H9 (cell line): Measurements from ENCODE around the gene PLOD1. TPM values are rescaled to one million over a fixed set of nuclear protein-coding genes. Genes with fewer than 3 reads are reported as not detected.

ENCODE experiments used
- DNase-seq: peaks from one replicate; pipeline ENCODE4 v3.0.0-alpha.2; 2017
- H2AFZ ChIP-seq: one replicate; pipeline ENCODE4 v1.6.1; 2013; ENCODE audit warnings: mild to moderate bottlenecking, low read length, control low read depth, moderate library complexity
- H2AK5ac ChIP-seq: 2 replicates; pipeline ENCODE4 v1.6.1; 2013; ENCODE audit warnings: low read length, control low read depth, mixed read lengths; ENCODE audit not compliant: insufficient read length
- H2BK120ac ChIP-seq: one replicate; pipeline ENCODE4 v1.6.1; 2013; ENCODE audit warnings: low read depth, mild to moderate bottlenecking, low read length, control low read depth, inconsistent platforms; ENCODE audit not compliant: poor library complexity, severe bottlenecking
- H2BK12ac ChIP-seq: 2 replicates; pipeline ENCODE4 v1.6.1; 2013; ENCODE audit warnings: low read length, control low read depth, mixed read lengths, low read depth; ENCODE audit not compliant: insufficient read length
- H2BK15ac ChIP-seq: 2 replicates; pipeline ENCODE4 v1.6.1; 2013; ENCODE audit warnings: low read depth, low read length, control low read depth
- H2BK20ac ChIP-seq: one replicate; pipeline ENCODE4 v1.6.1; 2013; ENCODE audit warnings: low read depth, mild to moderate bottlenecking, low read length, control low read depth, inconsistent platforms; ENCODE audit not compliant: poor library complexity, severe bottlenecking
- H2BK5ac ChIP-seq: 2 replicates; pipeline ENCODE4 v1.6.1; 2013; ENCODE audit warnings: low read length, control low read depth, mixed read lengths; ENCODE audit not compliant: insufficient read length
- H3K14ac ChIP-seq: 2 replicates; pipeline ENCODE4 v1.6.1; 2013; ENCODE audit warnings: low read length, control low read depth; ENCODE audit not compliant: insufficient read depth
- H3K18ac ChIP-seq: 2 replicates; pipeline ENCODE4 v1.6.1; 2013; ENCODE audit warnings: low read depth, mild to moderate bottlenecking, mixed read lengths, low read length, control low read depth; ENCODE audit not compliant: insufficient read length
- H3K23ac ChIP-seq: 2 replicates; pipeline ENCODE4 v1.6.1; 2013; ENCODE audit warnings: low read length, control low read depth, mixed read lengths, low read depth; ENCODE audit not compliant: insufficient read length
- H3K23me2 ChIP-seq: 2 replicates; pipeline ENCODE4 v1.6.1; 2013; ENCODE audit warnings: low read depth, mild to moderate bottlenecking, mixed read lengths, low read length, control low read depth; ENCODE audit not compliant: insufficient read length, poor library complexity, severe bottlenecking
- H3K27ac ChIP-seq: 2 replicates; pipeline ENCODE4 v1.5.1; 2013; ENCODE audit warnings: low read length, control low read depth, mixed read lengths, low read depth; ENCODE audit not compliant: insufficient read length
- H3K27me3 ChIP-seq: 2 replicates; pipeline ENCODE4 v1.6.1; 2013; ENCODE audit warnings: low read length, control low read depth, inconsistent platforms; ENCODE audit not compliant: insufficient read depth
- H3K4ac ChIP-seq: 2 replicates; pipeline ENCODE4 v1.6.1; 2013; ENCODE audit warnings: low read depth, mild to moderate bottlenecking, control low read depth, inconsistent platforms, low read length, moderate library complexity
- H3K4me1 ChIP-seq: 2 replicates; pipeline ENCODE4 v1.6.1; 2013; ENCODE audit warnings: low read length, control low read depth, inconsistent platforms; ENCODE audit not compliant: insufficient read depth
- H3K4me2 ChIP-seq: 2 replicates; pipeline ENCODE4 v1.6.1; 2013; ENCODE audit warnings: low read length, control low read depth, mixed read lengths; ENCODE audit not compliant: insufficient read length, insufficient read depth
- H3K56ac ChIP-seq: 2 replicates; pipeline ENCODE4 v1.6.1; 2013; ENCODE audit warnings: low read depth, mild to moderate bottlenecking, mixed read lengths, low read length, control low read depth; ENCODE audit not compliant: insufficient read length
- H3K79me1 ChIP-seq: 2 replicates; pipeline ENCODE4 v1.6.1; 2013; ENCODE audit warnings: low read depth, mild to moderate bottlenecking, moderate library complexity, low read length, control low read depth, inconsistent platforms; ENCODE audit not compliant: insufficient read depth, poor library complexity, severe bottlenecking
- H3K79me2 ChIP-seq: 2 replicates; pipeline ENCODE4 v1.6.1; 2013; ENCODE audit warnings: low read length, control low read depth, inconsistent platforms; ENCODE audit not compliant: insufficient read depth
- H3K9ac ChIP-seq: 2 replicates; pipeline ENCODE4 v1.6.1; 2013; ENCODE audit warnings: low read length, control low read depth, mixed read lengths; ENCODE audit not compliant: insufficient read length; ENCODE audit errors: extremely low read depth
- H3K9me3 ChIP-seq: one replicate; pipeline ENCODE4 v1.6.1; 2013; ENCODE audit warnings: low read depth, low read length, inconsistent platforms; ENCODE audit not compliant: control insufficient read depth
- H3T11ph ChIP-seq: one replicate; pipeline ENCODE4 v1.6.1; 2013; ENCODE audit warnings: mild to moderate bottlenecking, low read length, control low read depth, inconsistent platforms
- H4K20me1 ChIP-seq: one replicate; pipeline ENCODE4 v1.6.1; 2013; ENCODE audit not compliant: control insufficient read depth, insufficient read length, insufficient read depth
- H4K5ac ChIP-seq: 2 replicates; pipeline ENCODE4 v1.6.1; 2013; ENCODE audit warnings: low read depth, mild to moderate bottlenecking, mixed read lengths, low read length, control low read depth; ENCODE audit not compliant: insufficient read length
- H4K8ac ChIP-seq: replicated peaks from 2 replicates; pipeline ENCODE4 v1.6.1; 2013; ENCODE audit warnings: low read length, control low read depth, mixed read lengths, low read depth; ENCODE audit not compliant: insufficient read length
- H4K91ac ChIP-seq: 2 replicates; pipeline ENCODE4 v1.6.1; 2013; ENCODE audit warnings: low read depth, mild to moderate bottlenecking, moderate library complexity, mixed read lengths, low read length, control low read depth; ENCODE audit not compliant: insufficient read length
- H3K27ac Mint-ChIP-seq, 3 experiments: 2 replicates in 2 of 3; 3 replicates in 1 of 3; pipeline ENCODE4 v1.8.0; 2020 to 2021; ENCODE audit warnings: mixed read lengths in 3 of 3, mild to moderate bottlenecking in 1 of 3, moderate library complexity in 1 of 3
- H3K27me3 Mint-ChIP-seq: 2 replicates; pipeline ENCODE4 v1.8.0; 2021; ENCODE audit warnings: low read depth, mild to moderate bottlenecking, moderate library complexity, mixed read lengths
- H3K36me3 Mint-ChIP-seq, 3 experiments: 2 replicates in 2 of 3; 3 replicates in 1 of 3; pipeline ENCODE4 v1.8.0; 2020 to 2021; ENCODE audit warnings: low read depth in 3 of 3, mixed read lengths in 3 of 3; ENCODE audit not compliant: insufficient read depth in 1 of 3
- H3K4me1 Mint-ChIP-seq, 2 experiments: 2 replicates each; pipeline ENCODE4 v1.8.0; 2020; ENCODE audit warnings: mixed read lengths in 2 of 2
- H3K4me3 Mint-ChIP-seq, 2 experiments: 2 replicates in 1 of 2; 3 replicates in 1 of 2; pipeline ENCODE4 v1.8.0; 2020 to 2021; ENCODE audit warnings: mild to moderate bottlenecking in 2 of 2, mixed read lengths in 2 of 2, moderate library complexity in 1 of 2
- H3K9me3 Mint-ChIP-seq, 2 experiments: 2 replicates in 1 of 2; 3 replicates in 1 of 2; pipeline ENCODE4 v1.8.0; 2020; ENCODE audit warnings: mild to moderate bottlenecking in 2 of 2, mixed read lengths in 2 of 2, moderate library complexity in 1 of 2
- WGBS: extraction: QIAGEN DNeasy Blood & Tissue Kit; methylation state at CpG from one replicate; pipeline ENCODE4 v1.1.7; 2013; ENCODE audit warnings: missing lambda C conversion rate, low lambda C conversion rate, mixed read lengths; ENCODE audit not compliant: insufficient read length; ENCODE audit errors: extremely low coverage; 5-methylcytosine and 5-hydroxymethylcytosine counted together
- total RNA-seq: library from RNA; stranded (reverse); gene quantifications from 2 replicates; pipeline ENCODE4 v1.2.1, GENCODE V29; 2021
- TF ChIP-seq, protein P1 (sequence below): fragments of 200-600 bp; sonication (generic); conservative IDR thresholded peaks from 3 replicates; pipeline ENCODE4 v1.8.0; 2021; ENCODE audit warnings: antibody characterized with exemption, mild to moderate bottlenecking

The PLOD1 gene
- total RNA-seq, 1 experiment from 2014 or later: 57.0 TPM

DNA sequence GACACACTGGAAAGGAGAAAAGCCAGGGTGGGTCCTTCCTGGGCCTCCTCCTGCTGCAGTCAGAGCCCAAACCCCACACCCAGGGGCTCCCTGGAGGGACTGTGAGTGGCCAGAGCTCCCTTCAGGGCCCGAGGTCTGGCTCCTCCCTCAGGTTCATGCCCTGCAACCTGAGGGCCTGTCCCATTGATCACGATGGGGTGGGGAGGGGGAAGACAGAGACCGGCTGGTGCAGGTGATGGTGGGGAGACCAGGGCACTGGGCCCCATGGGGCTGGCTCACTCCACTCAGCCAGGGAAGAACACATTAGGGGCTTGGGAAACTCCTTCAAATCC lies 45.7 kb upstream of the PLOD1 start:
- no peak overlapping the region for H3K4me2 ChIP-seq
- no peak overlapping the region for H2AK5ac ChIP-seq
- H3K27me3 ChIP-seq: no peaks in the 10 kb centered on the region
- H4K8ac ChIP-seq: no peak overlapping the region
- H3T11ph ChIP-seq: no peak overlapping the region
- Mint-ChIP-seq H3K4me1 (peaks cover 0 to 14% of the 10 kb centered on the region in 2 experiments; a peak in 3 of 4 replicates), H3K36me3 (no peaks in the 10 kb centered on the region), H3K4me3 (no peak overlapping the region), H3K9me3 (no peaks in the 10 kb centered on the region), H3K27me3 (no peaks in the 10 kb centered on the region), H3K27ac (no peak overlapping the region; a peak in 1 of 7 replicates)
- H3K4me1 ChIP-seq: no peaks in the 10 kb centered on the region
- no peaks in the 10 kb centered on the region for H3K79me1 ChIP-seq
- no peaks in the 10 kb centered on the region for H3K79me2 ChIP-seq
- H3K27ac ChIP-seq: no peak overlapping the region
- WGBS: no CpG with 5 or more reads among the region's 3 CpGs
- DNase-seq: no peak
- no peak overlapping the region for H4K91ac ChIP-seq
- no peaks in the 10 kb centered on the region for H3K9me3 ChIP-seq
- H4K20me1 ChIP-seq: no peaks in the 10 kb centered on the region
- H3K4ac ChIP-seq: no peak overlapping the region
- H2BK5ac ChIP-seq: no peak overlapping the region
- H3K18ac ChIP-seq: no peak overlapping the region
- H2BK20ac ChIP-seq: no peak overlapping the region
- no peak overlapping the region for H2BK15ac ChIP-seq
- H2BK12ac ChIP-seq: no peak overlapping the region
- no peak overlapping the region for H3K9ac ChIP-seq
- no peak overlapping the region for H3K56ac ChIP-seq
- H2BK120ac ChIP-seq: no peak overlapping the region
- no peaks in the 10 kb centered on the region for H3K23me2 ChIP-seq
- no peak overlapping the region for H4K5ac ChIP-seq
- TF ChIP-seq, protein P1, sequence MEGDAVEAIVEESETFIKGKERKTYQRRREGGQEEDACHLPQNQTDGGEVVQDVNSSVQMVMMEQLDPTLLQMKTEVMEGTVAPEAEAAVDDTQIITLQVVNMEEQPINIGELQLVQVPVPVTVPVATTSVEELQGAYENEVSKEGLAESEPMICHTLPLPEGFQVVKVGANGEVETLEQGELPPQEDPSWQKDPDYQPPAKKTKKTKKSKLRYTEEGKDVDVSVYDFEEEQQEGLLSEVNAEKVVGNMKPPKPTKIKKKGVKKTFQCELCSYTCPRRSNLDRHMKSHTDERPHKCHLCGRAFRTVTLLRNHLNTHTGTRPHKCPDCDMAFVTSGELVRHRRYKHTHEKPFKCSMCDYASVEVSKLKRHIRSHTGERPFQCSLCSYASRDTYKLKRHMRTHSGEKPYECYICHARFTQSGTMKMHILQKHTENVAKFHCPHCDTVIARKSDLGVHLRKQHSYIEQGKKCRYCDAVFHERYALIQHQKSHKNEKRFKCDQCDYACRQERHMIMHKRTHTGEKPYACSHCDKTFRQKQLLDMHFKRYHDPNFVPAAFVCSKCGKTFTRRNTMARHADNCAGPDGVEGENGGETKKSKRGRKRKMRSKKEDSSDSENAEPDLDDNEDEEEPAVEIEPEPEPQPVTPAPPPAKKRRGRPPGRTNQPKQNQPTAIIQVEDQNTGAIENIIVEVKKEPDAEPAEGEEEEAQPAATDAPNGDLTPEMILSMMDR: no peak
- H3K14ac ChIP-seq: peak overlapping the region; percentile 49; the same call in 1 of the 2 replicates
- H2AFZ ChIP-seq: no peak overlapping the region
- H3K23ac ChIP-seq: no peak overlapping the region
